HEK293 (cell line): Measurements from ENCODE around the gene KCNC2.

Experiments used
- CTCF ChIA-PET: fragments of 350-600 bp; formaldehyde crosslinking; extraction: SDS; loops from one replicate; lab custom pipeline; 2021; ENCODE audit warnings: antibody characterized with exemption; lab: Yijun Ruan, JAX
- POLR2A ChIA-PET: fragments of 300-600 bp; formaldehyde crosslinking; extraction: SDS; loops from one replicate; lab custom pipeline; 2020; ENCODE audit warnings: antibody characterized with exemption, inconsistent platforms; lab: Yijun Ruan, JAX
- H3K27ac ChIP-seq: fragments of 200-500 bp; sonication (Bioruptor generic); 2 replicates; pipeline ENCODE4 v1.5.1; 2014; ENCODE audit warnings: low read depth, low read length, control low read depth, inconsistent platforms; ENCODE audit errors: extremely low read depth
- H3K36me3 ChIP-seq, 2 experiments: fragments of 200-500 bp in 1 of 2; sonication (Bioruptor generic) in 1 of 2; 1 replicate in 1 of 2; 2 replicates in 1 of 2; pipeline ENCODE4 v1.5.1; 2014 to 2017; ENCODE audit warnings: inconsistent platforms in 2 of 2, low read length in 2 of 2; ENCODE audit not compliant: control insufficient read depth in 2 of 2, insufficient read depth in 1 of 2
- H3K4me1 ChIP-seq: fragments of 200-500 bp; sonication (Bioruptor generic); 2 replicates; pipeline ENCODE4 v1.5.1; 2014; ENCODE audit warnings: mild to moderate bottlenecking, low read length, inconsistent platforms; ENCODE audit not compliant: control insufficient read depth, insufficient read depth
- H3K4me3 ChIP-seq: 2 replicates; pipeline ENCODE4 v1.5.1; 2011; ENCODE audit warnings: low read depth, mild to moderate bottlenecking, control low read depth, low read length, moderate library complexity
- H3K9me3 ChIP-seq: fragments of 200-500 bp; sonication (Bioruptor generic); 2 replicates; pipeline ENCODE4 v1.5.1; 2014; ENCODE audit warnings: low read depth, low read length, inconsistent platforms; ENCODE audit not compliant: control insufficient read depth, insufficient read depth
- BCL11B ChIP-seq: fragments of 450-650 bp; formaldehyde crosslinking; IDR thresholded peaks from 2 replicates; pipeline ENCODE4 v1.5.1; 2016; ENCODE audit warnings: low read depth, missing biosample characterization, missing genetic modification characterization
- GFI1B ChIP-seq: fragments of 450-650 bp; formaldehyde crosslinking; IDR thresholded peaks from 2 replicates; pipeline ENCODE4 v1.5.1; 2016; ENCODE audit warnings: missing biosample characterization, missing genetic modification characterization
- KLF7 ChIP-seq: fragments of 450-650 bp; formaldehyde crosslinking; IDR thresholded peaks from 2 replicates; pipeline ENCODE4 v1.5.1; 2016; ENCODE audit warnings: missing biosample characterization, missing genetic modification characterization, borderline replicate concordance
- PRDM4 ChIP-seq: fragments of 450-650 bp; formaldehyde crosslinking; IDR thresholded peaks from 2 replicates; pipeline ENCODE4 v1.5.1; 2017; ENCODE audit warnings: missing biosample characterization, missing genetic modification characterization
- TCF7L2 ChIP-seq: IDR thresholded peaks from 2 replicates; pipeline ENCODE4 v1.6.1; 2011; ENCODE audit warnings: low read depth, mild to moderate bottlenecking, inconsistent platforms, low read length, moderate library complexity, borderline replicate concordance
- ZBTB48 ChIP-seq: fragments of 450-650 bp; formaldehyde crosslinking; IDR thresholded peaks from 2 replicates; pipeline ENCODE4 v1.5.1; 2016; ENCODE audit warnings: missing biosample characterization, missing genetic modification characterization
- ZEB2 ChIP-seq: fragments of 450-650 bp; formaldehyde crosslinking; IDR thresholded peaks from 2 replicates; pipeline ENCODE4 v1.5.1; 2016; ENCODE audit warnings: missing biosample characterization, missing genetic modification characterization
- ZFP37 ChIP-seq: fragments of 450-650 bp; formaldehyde crosslinking; IDR thresholded peaks from 2 replicates; pipeline ENCODE4 v1.5.1; 2016; ENCODE audit warnings: missing biosample characterization, missing genetic modification characterization
- ZNF132 ChIP-seq: fragments of 450-650 bp; formaldehyde crosslinking; IDR thresholded peaks from 2 replicates; pipeline ENCODE4 v1.5.1; 2017; ENCODE audit warnings: missing biosample characterization, missing genetic modification characterization, borderline replicate concordance
- ZNF146 ChIP-seq: fragments of 450-650 bp; formaldehyde crosslinking; IDR thresholded peaks from 2 replicates; pipeline ENCODE4 v1.5.1; 2016; ENCODE audit warnings: missing biosample characterization, missing genetic modification characterization
- ZNF155 ChIP-seq: fragments of 450-650 bp; formaldehyde crosslinking; IDR thresholded peaks from 2 replicates; pipeline ENCODE4 v1.5.1; 2016; ENCODE audit warnings: missing biosample characterization, missing genetic modification characterization
- ZNF16 ChIP-seq: fragments of 450-650 bp; formaldehyde crosslinking; IDR thresholded peaks from 2 replicates; pipeline ENCODE4 v1.5.1; 2016; ENCODE audit warnings: low read depth, missing biosample characterization, missing genetic modification characterization
- ZNF214 ChIP-seq: fragments of 450-650 bp; formaldehyde crosslinking; IDR thresholded peaks from 2 replicates; pipeline ENCODE4 v1.5.1; 2017; ENCODE audit warnings: missing biosample characterization, mild to moderate bottlenecking, missing genetic modification characterization, borderline replicate concordance
- ZNF302 ChIP-seq: fragments of 450-650 bp; formaldehyde crosslinking; IDR thresholded peaks from 2 replicates; pipeline ENCODE4 v1.5.1; 2016; ENCODE audit warnings: missing biosample characterization, missing genetic modification characterization, low read depth
- ZNF311 ChIP-seq: fragments of 450-650 bp; formaldehyde crosslinking; IDR thresholded peaks from 2 replicates; pipeline ENCODE4 v1.5.1; 2017; ENCODE audit warnings: missing biosample characterization, missing genetic modification characterization, borderline replicate concordance
- ZNF585B ChIP-seq: fragments of 450-650 bp; formaldehyde crosslinking; IDR thresholded peaks from 2 replicates; pipeline ENCODE4 v1.5.1; 2016; ENCODE audit warnings: missing biosample characterization, missing genetic modification characterization
- ZNF776 ChIP-seq: fragments of 450-650 bp; formaldehyde crosslinking; IDR thresholded peaks from 2 replicates; pipeline ENCODE4 v1.5.0; 2017; ENCODE audit warnings: missing biosample characterization, missing genetic modification characterization, borderline replicate concordance
- TF ChIP-seq, protein P1 (sequence below): fragments of 450-650 bp; formaldehyde crosslinking; IDR thresholded peaks from 2 replicates; pipeline ENCODE4 v1.5.1; 2016; ENCODE audit warnings: missing biosample characterization, missing genetic modification characterization
- TF ChIP-seq, protein P2 (sequence below): fragments of 450-650 bp; formaldehyde crosslinking; IDR thresholded peaks from 2 replicates; pipeline ENCODE4 v1.5.1; 2016; ENCODE audit warnings: missing biosample characterization, missing genetic modification characterization

KCNC2 gene

GRCh38 chr12:75080582-75080981, 129.1 kb downstream of the KCNC2 start:
- no peak overlapping the region for H3K4me3 ChIP-seq
- H3K4me1 ChIP-seq, result no peaks in the 10 kb centered on the region
- H3K36me3 ChIP-seq, result no peaks in the 10 kb centered on the region
- no peak overlapping the region for H3K27ac ChIP-seq
- POLR2A ChIA-PET, result no interaction called here
- CTCF ChIA-PET, result no interaction called here
- no peak for TF ChIP-seq ZNF146 (tag by site-specific recombination)
- no peak for TF ChIP-seq ZFP37 (tag by site-specific recombination)
- TF ChIP-seq ZEB2 (tag by site-specific recombination), result no peak
- no peak for TF ChIP-seq ZNF214 (tag by site-specific recombination)
- TF ChIP-seq, protein P1, sequence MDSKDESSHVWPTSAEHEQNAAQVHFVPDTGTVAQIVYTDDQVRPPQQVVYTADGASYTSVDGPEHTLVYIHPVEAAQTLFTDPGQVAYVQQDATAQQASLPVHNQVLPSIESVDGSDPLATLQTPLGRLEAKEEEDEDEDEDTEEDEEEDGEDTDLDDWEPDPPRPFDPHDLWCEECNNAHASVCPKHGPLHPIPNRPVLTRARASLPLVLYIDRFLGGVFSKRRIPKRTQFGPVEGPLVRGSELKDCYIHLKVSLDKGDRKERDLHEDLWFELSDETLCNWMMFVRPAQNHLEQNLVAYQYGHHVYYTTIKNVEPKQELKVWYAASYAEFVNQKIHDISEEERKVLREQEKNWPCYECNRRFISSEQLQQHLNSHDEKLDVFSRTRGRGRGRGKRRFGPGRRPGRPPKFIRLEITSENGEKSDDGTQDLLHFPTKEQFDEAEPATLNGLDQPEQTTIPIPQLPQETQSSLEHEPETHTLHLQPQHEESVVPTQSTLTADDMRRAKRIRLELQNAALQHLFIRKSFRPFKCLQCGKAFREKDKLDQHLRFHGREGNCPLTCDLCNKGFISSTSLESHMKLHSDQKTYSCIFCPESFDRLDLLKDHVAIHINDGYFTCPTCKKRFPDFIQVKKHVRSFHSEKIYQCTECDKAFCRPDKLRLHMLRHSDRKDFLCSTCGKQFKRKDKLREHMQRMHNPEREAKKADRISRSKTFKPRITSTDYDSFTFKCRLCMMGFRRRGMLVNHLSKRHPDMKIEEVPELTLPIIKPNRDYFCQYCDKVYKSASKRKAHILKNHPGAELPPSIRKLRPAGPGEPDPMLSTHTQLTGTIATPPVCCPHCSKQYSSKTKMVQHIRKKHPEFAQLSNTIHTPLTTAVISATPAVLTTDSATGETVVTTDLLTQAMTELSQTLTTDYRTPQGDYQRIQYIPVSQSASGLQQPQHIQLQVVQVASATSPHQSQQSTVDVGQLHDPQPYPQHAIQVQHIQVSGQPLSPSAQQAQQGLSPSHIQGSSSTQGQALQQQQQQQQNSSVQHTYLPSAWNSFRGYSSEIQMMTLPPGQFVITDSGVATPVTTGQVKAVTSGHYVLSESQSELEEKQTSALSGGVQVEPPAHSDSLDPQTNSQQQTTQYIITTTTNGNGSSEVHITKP (tag by site-specific recombination), result no peak
- no peak for TF ChIP-seq ZBTB48 (tag by site-specific recombination)
- TF ChIP-seq GFI1B (tag by site-specific recombination), result no peak
- no peak for TF ChIP-seq BCL11B (tag by site-specific recombination)
- TF ChIP-seq ZNF302 (tag by site-specific recombination), result no peak
- no peak for TF ChIP-seq TCF7L2
- no peak for TF ChIP-seq ZNF155
- no peak for TF ChIP-seq ZNF585B (tag by site-specific recombination)
- TF ChIP-seq ZNF311 (tag by site-specific recombination), result no peak
- TF ChIP-seq ZNF132 (tag by site-specific recombination), result no peak
- no peak for TF ChIP-seq ZNF16 (tag by site-specific recombination)
- H3K9me3 ChIP-seq, result no peaks in the 10 kb centered on the region

DNA sequence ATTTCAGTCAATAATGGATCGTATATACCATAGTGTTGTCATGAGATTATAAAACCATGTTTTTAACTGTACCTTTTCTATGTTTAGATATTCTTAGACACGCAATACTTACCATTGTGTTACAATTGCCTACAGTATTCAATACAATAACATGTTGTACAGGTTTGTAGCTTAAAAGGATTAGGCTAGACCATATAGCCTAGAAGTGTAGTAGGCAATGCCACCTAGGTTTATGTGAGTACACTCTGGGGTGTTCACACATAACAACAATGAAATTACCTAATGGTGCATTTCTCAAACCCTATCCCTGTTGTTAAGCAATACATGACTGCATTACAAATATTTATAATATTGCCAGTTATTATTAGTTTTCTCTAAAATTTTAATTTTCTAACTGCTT, 144.2 kb downstream of the KCNC2 start:
- H3K9me3 ChIP-seq, result no peaks in the 10 kb centered on the region
- TF ChIP-seq ZNF776 (tag by site-specific recombination), result no peak
- TF ChIP-seq, protein P2, sequence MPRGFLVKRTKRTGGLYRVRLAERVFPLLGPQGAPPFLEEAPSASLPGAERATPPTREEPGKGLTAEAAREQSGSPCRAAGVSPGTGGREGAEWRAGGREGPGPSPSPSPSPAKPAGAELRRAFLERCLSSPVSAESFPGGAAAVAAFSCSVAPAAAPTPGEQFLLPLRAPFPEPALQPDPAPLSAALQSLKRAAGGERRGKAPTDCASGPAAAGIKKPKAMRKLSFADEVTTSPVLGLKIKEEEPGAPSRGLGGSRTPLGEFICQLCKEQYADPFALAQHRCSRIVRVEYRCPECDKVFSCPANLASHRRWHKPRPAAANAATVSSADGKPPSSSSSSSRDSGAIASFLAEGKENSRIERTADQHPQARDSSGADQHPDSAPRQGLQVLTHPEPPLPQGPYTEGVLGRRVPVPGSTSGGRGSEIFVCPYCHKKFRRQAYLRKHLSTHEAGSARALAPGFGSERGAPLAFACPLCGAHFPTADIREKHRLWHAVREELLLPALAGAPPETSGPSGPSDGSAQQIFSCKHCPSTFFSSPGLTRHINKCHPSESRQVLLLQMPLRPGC, result no peak
- TF ChIP-seq KLF7 (tag by site-specific recombination), result no peak
- no peak for TF ChIP-seq PRDM4 (tag by site-specific recombination)
- TF ChIP-seq, all 188 proteins: peak for 0
- ChIA-PET POLR2A (no interaction called here), CTCF (no interaction called here)
- no peak overlapping the region for H3K27ac ChIP-seq
- no peaks in the 10 kb centered on the region for H3K36me3 ChIP-seq
- H3K4me3 ChIP-seq, result no peak overlapping the region
- H3K4me1 ChIP-seq, result no peaks in the 10 kb centered on the region
